ENCODE data around the gene PLEKHA6.

DNA sequence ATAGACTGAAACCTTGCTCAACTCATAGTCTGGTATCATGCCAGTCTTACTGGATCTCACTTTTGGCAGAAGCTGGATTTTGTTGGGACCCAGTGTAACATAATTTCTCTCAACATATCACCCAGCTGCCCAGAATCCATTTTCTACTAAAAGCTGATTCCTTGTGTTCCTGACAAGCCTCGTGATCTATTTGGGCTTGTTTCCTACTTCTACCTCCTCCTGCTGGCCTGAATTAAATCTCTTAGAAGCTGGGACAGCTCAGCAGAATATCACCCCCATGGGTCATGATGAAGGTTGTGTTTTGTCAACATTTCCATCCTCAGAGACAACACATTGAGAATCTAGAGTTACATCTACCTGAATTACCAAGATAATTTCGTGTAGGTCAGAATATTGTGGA is 153.6 kb downstream of the PLEKHA6 start:
- TF ChIP-seq, protein P1, sequence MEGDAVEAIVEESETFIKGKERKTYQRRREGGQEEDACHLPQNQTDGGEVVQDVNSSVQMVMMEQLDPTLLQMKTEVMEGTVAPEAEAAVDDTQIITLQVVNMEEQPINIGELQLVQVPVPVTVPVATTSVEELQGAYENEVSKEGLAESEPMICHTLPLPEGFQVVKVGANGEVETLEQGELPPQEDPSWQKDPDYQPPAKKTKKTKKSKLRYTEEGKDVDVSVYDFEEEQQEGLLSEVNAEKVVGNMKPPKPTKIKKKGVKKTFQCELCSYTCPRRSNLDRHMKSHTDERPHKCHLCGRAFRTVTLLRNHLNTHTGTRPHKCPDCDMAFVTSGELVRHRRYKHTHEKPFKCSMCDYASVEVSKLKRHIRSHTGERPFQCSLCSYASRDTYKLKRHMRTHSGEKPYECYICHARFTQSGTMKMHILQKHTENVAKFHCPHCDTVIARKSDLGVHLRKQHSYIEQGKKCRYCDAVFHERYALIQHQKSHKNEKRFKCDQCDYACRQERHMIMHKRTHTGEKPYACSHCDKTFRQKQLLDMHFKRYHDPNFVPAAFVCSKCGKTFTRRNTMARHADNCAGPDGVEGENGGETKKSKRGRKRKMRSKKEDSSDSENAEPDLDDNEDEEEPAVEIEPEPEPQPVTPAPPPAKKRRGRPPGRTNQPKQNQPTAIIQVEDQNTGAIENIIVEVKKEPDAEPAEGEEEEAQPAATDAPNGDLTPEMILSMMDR (conservative IDR thresholded peaks at IDR 0.05), result no peak
- TF ChIP-seq ZFX (IDR thresholded peaks at IDR 0.05), result no peak
